Mesangial cell (primary cell): Measurements from ENCODE around the gene C7orf33. TPM values are rescaled to one million over a fixed set of nuclear protein-coding genes. Genes with fewer than 3 reads are reported as not detected.

Experiments used
- total RNA-seq: library from RNA; depleted of rRNA; stranded (reverse); fragments of >200 nt; gene quantifications from 2 replicates; pipeline ENCODE4 v1.2.3, GENCODE V29; 2015

C7orf33 gene, protein sequence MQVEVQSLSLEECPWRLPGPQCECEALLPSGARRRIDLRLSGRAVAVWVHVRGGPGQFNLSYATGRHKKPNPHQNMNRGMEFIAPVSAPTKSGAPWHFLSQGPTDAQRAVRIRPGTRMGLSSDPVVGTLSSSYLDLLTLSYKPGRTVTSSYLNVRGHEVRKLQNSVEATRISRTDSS
- not detected in 2 replicates for total RNA-seq

GRCh38 chr7:148590471-148590870, at the start of gene C7orf33:
C7orf33 (plus strand) TSS chr7:148590766; CDS start chr7:148590926, 160 bp downstream.

Other genes with a start within 250 kb of the C7orf33 start
- 26.4 and 39.9 TPM in 2 replicates for gene CUL1, start 108.1 kb downstream of the C7orf33 start, total RNA-seq